OCI-LY1 (cell line): ENCODE results near the gene RBKS.

Experiments used
- H2AFZ ChIP-seq: fragments of 200-600 bp; sonication (generic), shearing (Covaris generic); 2 replicates; pipeline ENCODE4 v1.6.0; 2014; ENCODE audit warnings: antibody characterized with exemption, mild to moderate bottlenecking, low read length
- H3F3A ChIP-seq: fragments of 200-600 bp; sonication (generic), shearing (Covaris generic); 2 replicates; pipeline ENCODE4 v1.6.0; 2014; ENCODE audit warnings: mild to moderate bottlenecking, antibody characterized with exemption, low read length, moderate library complexity; ENCODE audit not compliant: insufficient read depth
- H3K27ac ChIP-seq: fragments of 200-600 bp; sonication (generic); 2 replicates; pipeline ENCODE4 v1.5.1; 2014; ENCODE audit warnings: low read length, mixed run types, mild to moderate bottlenecking, low read depth; ENCODE audit not compliant: poor library complexity, severe bottlenecking
- H3K27me3 ChIP-seq: fragments of 200-600 bp; sonication (generic); 2 replicates; pipeline ENCODE4 v1.6.0; 2014; ENCODE audit warnings: antibody characterized with exemption, mild to moderate bottlenecking, low read length, moderate library complexity; ENCODE audit not compliant: insufficient read depth
- H3K36me3 ChIP-seq: fragments of 200-600 bp; sonication (generic); 2 replicates; pipeline ENCODE4 v1.6.1; 2014; ENCODE audit warnings: mild to moderate bottlenecking, antibody characterized with exemption, low read length, moderate library complexity, mixed read lengths; ENCODE audit not compliant: insufficient read depth
- H3K4me1 ChIP-seq: fragments of 200-600 bp; sonication (generic); 2 replicates; pipeline ENCODE4 v1.5.1; 2014; ENCODE audit warnings: mild to moderate bottlenecking, low read length, moderate library complexity; ENCODE audit not compliant: insufficient read depth, severe bottlenecking
- H3K4me2 ChIP-seq: fragments of 200-600 bp; sonication (generic), shearing (Covaris generic); 2 replicates; pipeline ENCODE4 v1.6.1; 2014; ENCODE audit warnings: low read length
- H3K4me3 ChIP-seq: fragments of 200-600 bp; sonication (generic); 2 replicates; pipeline ENCODE4 v1.5.1; 2014; ENCODE audit warnings: low read length, low read depth, mild to moderate bottlenecking, mixed read lengths; ENCODE audit not compliant: poor library complexity, severe bottlenecking
- H3K79me2 ChIP-seq: fragments of 200-600 bp; shearing (Covaris generic); 2 replicates; pipeline ENCODE4 v1.6.1; 2016; ENCODE audit warnings: mixed run types, low read length, mixed read lengths; ENCODE audit not compliant: insufficient read depth
- H3K9ac ChIP-seq: fragments of 200-600 bp; sonication (generic), shearing (Covaris generic); 2 replicates; pipeline ENCODE4 v1.6.1; 2014; ENCODE audit warnings: mild to moderate bottlenecking, low read length, mixed read lengths
- H3K9me2 ChIP-seq: fragments of 200-600 bp; sonication (generic), shearing (Covaris generic); 2 replicates; pipeline ENCODE4 v1.6.1; 2014; ENCODE audit warnings: low read depth, mild to moderate bottlenecking, low read length, mixed read lengths
- H3K9me3 ChIP-seq: fragments of 200-600 bp; shearing (Covaris generic); 2 replicates; pipeline ENCODE4 v1.6.1; 2014; ENCODE audit warnings: low read length, mixed read lengths
- H4K20me1 ChIP-seq: fragments of 200-600 bp; sonication (generic), shearing (Covaris generic); 2 replicates; pipeline ENCODE4 v1.6.0; 2016; ENCODE audit warnings: mild to moderate bottlenecking, low read length; ENCODE audit not compliant: insufficient read depth
- CTCF ChIP-seq: fragments of 200-600 bp; sonication (generic), shearing (Covaris generic); IDR thresholded peaks from 2 replicates; pipeline ENCODE4 v1.5.1; 2017; ENCODE audit warnings: mild to moderate bottlenecking, antibody characterized with exemption, low read length, moderate library complexity, mixed read lengths
- EZH2 ChIP-seq: fragments of 200-600 bp; sonication (generic), shearing (Covaris generic); IDR thresholded peaks from 2 replicates; pipeline ENCODE4 v1.8.0; 2017; ENCODE audit warnings: borderline replicate concordance, mixed run types, mild to moderate bottlenecking, antibody characterized with exemption, low read length, moderate library complexity, mixed read lengths

RBKS gene

GRCh38 chr2:27799646-27800010 is 90.6 kb downstream of the RBKS start:
- H3K9me3 ChIP-seq = no peaks in the 10 kb centered on the region
- H3K27me3 ChIP-seq = no peaks in the 10 kb centered on the region
- no peak overlapping the region for H3K9ac ChIP-seq
- H3K4me2 ChIP-seq = no peak overlapping the region
- H3K4me3 ChIP-seq = no peak overlapping the region
- H3K27ac ChIP-seq = no peak overlapping the region
- H3K4me1 ChIP-seq = no peaks in the 10 kb centered on the region
- TF ChIP-seq EZH2 (no peak), CTCF (no peak)
- H4K20me1 ChIP-seq = no peaks in the 10 kb centered on the region
- H3F3A ChIP-seq = no peaks in the 10 kb centered on the region
- H3K9me2 ChIP-seq = no peaks in the 10 kb centered on the region
- H2AFZ ChIP-seq = no peak overlapping the region
- H3K79me2 ChIP-seq = no peaks in the 10 kb centered on the region
- H3K36me3 ChIP-seq = no peaks in the 10 kb centered on the region

GRCh38 chr2:27798948-27799645 is 91.1 kb downstream of the RBKS start:
- Histone ChIP-seq H3K36me3 (no peaks in the 10 kb centered on the region), H4K20me1 (no peaks in the 10 kb centered on the region), H3K4me2 (no peak overlapping the region), H3K4me3 (no peak overlapping the region), H3K9me2 (no peaks in the 10 kb centered on the region), H3K4me1 (no peaks in the 10 kb centered on the region), H3K27me3 (no peaks in the 10 kb centered on the region), H3K9me3 (no peaks in the 10 kb centered on the region), H2AFZ (no peak overlapping the region), H3K9ac (no peak overlapping the region), H3K27ac (no peak overlapping the region), H3F3A (no peaks in the 10 kb centered on the region), H3K79me2 (no peaks in the 10 kb centered on the region)
- TF ChIP-seq EZH2 = no peak
- no peak for TF ChIP-seq CTCF

- no peak overlapping the region for H3K4me2 ChIP-seq
Measured at GRCh38 chr2:27798486-27798885, 91.7 kb downstream of the RBKS start.

More at GRCh38 chr2:27798486-27798885, 91.7 kb downstream of the RBKS start:
- H3K27me3 ChIP-seq = no peaks in the 10 kb centered on the region
- H3K4me1 ChIP-seq = no peaks in the 10 kb centered on the region
- H2AFZ ChIP-seq = no peak overlapping the region
- no peaks in the 10 kb centered on the region for H3K79me2 ChIP-seq
- no peak overlapping the region for H3K4me3 ChIP-seq
- H3F3A ChIP-seq = no peaks in the 10 kb centered on the region
- H3K9me2 ChIP-seq = no peaks in the 10 kb centered on the region
- no peak overlapping the region for H3K27ac ChIP-seq
- H4K20me1 ChIP-seq = no peaks in the 10 kb centered on the region
- no peaks in the 10 kb centered on the region for H3K9me3 ChIP-seq
- no peak overlapping the region for H3K9ac ChIP-seq
- no peaks in the 10 kb centered on the region for H3K36me3 ChIP-seq
- TF ChIP-seq EZH2 (no peak), CTCF (no peak)
